GM18519 (cell line): ENCODE data around the gene SPINK9.

Experiments
- ATAC-seq: cut with Tn5 transposase; IDR thresholded peaks from one replicate; pipeline ENCODE4 v1.9.1; 2021; ENCODE audit warnings: mild to moderate bottlenecking, moderate library complexity; ENCODE audit not compliant: unreplicated experiment, low FRiP score

The SPINK9 gene

DNA sequence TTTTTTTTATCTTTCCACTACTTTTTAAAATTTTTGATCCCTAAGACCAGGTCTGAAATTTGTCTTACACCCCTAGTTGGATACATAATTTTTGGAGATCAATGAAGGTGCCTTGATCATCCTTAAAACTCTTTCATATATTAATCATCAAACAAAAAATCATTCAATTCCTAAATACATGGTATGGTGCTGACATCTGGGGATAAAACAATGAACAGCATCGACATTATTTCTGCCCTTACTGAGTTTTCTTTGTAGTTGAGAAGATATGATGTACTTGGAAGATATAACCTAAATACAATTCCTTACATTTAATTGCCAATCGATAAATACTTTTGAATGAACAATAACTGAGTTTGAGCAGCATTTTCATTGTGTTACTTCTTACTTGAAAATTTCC, 18.3 kb downstream of the SPINK9 start:
- no peak for ATAC-seq

DNA sequence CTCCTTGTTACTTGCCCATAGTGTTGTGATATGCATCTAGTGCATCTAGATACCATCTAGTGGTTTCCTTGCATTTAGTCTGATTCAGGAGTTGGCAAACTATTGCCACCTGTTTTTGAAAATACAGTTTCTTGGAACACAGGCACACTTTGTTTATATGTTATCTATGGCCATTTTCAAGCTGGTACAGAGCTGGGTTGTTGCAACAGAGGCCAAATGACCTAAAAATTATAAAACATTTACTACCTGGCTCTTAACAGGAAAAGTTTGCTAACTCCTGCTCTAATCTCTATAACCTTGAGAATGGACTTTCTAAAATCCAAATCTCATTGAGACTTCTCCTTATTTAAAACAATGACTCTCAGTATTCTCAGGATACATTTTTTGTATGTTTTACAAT, 29.0 kb downstream of the SPINK9 start:
- ATAC-seq: no peak

DNA sequence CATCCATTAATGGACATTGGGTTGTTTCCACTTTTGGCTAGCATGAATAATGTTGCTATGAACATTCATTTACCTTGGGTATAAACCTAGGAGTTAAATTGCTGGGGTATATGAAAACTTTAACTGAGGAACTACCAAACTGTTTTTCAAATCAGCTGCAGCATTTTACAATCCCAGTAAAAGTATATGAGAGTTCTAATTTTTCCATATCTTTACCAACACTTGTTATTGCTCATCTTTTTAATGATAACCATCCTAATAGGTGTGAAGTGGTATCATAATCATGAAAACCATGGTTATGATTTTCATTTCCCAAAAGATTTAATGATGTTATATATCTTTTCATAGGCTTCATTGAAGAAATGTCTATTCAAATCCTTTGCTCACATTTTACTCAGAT, 32.9 kb downstream of the SPINK9 start:
- no peak for ATAC-seq

DNA sequence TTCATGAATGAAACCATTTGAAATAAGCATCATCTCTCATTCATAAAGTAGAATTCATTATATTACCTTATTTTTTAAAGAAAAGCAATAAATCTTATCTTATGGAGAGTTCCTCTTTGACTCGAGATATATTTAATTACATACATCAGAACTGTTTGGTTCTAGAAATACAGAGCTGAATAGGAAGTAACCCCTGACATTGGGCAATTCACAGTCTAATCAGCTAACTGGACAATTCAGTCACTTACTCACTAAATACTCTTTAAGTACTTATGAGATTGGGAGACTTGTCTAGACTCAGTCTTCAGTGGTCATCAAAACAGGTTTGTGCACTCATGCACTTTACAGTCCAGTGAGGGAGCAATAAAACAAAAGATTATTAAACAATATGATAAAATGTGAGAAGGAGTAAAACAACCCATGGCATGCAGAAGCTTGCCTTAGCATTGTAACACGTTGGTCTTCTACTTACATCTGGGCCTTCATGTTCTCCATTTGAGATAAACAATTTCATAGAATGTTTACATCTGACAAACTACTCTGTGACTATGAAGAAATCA, 36.9 kb downstream of the SPINK9 start:
- ATAC-seq: no peak

DNA sequence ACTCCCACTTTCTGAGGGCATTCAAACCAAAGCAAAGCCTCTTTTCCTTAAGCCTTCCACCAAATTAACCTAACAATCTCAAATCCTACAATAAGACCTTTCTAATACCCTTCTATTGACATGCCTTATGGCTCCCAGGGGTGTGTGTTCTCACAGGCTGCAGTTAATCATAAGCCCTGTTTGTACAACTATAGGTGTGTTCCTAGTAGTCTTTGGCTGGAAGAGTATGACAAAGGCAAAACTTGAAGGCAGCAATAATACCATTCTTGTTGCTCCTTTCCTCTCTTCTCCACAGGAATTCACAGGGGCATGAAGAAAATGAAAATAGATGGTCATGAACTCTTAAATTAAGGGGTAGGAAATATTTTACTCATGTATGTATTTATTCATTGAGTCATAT, 37.5 kb downstream of the SPINK9 start:
- ATAC-seq: no peak

DNA sequence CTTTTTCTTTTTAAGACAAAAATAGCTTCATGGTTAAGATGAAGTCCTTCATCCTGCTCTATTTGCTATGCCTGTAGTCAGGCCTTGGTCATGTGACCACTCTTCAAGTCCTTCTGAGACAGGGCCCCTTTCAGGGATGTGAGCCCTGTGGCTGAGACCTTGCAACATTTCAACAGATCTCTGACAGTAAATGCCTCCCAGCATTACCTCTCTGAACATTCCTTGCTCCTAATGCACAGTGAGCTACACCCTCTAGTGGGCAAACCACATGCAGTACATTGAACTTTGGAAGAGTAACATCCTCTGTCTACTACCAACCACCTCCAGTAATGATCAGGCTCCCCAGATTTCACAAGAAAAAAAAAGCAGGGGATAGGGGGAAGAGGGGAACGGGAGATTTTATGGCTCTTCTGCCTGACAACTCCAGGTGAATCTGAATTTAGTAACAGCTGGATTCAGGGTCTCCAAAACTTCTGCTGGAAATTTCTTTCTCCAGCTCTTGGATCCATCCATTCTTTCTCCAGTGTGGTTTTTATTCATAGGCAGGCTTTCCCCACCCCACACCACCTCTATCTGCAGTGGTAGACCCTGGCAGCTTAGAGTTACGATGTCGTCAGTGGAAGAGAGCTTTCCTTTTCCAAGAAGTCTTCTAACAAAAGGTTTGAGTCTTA, 39.5 kb downstream of the SPINK9 start:
- peak; percentile 94 for ATAC-seq

DNA sequence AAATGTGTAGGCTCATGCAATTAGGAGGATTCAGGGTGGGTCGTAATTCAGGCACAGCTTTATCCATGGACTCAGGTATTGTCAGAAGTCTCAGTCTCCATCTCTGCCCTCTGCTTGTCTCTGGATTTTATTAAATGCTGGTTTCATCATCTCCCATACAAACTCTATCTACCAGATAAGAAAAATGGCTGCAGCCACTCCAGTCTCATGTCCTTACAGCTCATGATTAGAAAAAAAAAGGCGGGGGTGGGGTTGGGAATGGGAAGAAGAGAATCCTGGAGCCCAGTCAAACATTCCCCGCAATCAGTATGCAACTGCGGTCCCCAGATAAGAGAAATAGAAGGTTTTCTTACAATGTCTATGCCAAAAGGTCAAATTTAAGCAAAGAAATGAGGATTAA, 40.8 kb downstream of the SPINK9 start:
- no peak for ATAC-seq

DNA sequence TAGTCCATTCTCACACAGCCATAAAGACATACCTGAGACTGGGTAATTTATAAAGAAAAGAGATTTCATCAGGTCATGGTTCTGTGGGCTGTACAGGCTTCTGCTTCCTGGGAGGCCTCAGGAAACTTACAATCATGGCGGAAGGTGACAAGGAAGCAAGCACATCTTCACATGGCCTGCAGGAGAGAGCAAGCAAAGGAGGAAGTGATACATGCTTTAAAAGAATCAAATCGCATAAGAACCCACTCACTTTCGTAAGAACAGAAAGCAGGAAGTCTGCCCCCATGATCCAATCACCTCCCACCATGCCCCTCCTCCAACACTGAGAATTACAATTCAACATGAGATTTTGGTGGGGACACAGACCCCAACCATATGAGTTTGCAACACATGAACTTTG, 43.3 kb downstream of the SPINK9 start:
- no peak for ATAC-seq

DNA sequence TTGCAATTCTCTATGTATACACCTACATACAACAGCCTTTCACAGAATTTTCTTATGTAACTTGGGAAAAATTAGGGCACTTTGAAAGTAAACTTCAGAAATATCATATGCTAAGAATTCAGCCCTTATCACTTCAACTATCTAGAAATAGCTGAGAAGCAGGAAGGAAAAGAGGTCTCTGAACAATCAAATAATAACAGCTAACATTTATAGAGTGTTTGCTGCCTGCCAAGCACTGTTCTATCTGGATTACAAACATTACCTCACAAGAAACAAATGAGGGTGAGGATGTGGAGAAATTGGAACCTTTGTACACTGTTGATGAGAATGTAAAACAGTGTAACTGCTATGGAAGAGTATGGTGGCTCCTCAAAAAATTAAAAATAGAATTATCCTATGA, 44.0 kb downstream of the SPINK9 start:
- no peak for ATAC-seq

DNA sequence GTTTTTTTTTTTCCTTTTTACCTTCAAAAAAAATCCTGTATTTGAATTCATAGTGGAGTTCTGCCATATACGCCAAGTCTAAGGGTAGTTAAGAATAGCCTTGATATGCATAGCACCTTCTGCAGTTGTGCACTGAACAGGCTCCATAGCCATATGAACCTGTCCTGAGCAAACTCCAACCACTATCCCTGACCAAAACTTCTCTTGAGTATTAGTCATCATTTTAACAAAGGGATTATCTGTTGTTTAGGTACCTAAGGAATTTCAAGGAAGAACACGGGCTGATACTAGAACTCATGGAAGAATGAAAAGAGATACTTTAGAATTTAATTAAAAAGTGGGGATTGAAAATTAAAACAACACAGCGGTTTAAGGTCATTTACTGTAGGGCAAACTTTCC, 46.5 kb downstream of the SPINK9 start:
- ATAC-seq: no peak

DNA sequence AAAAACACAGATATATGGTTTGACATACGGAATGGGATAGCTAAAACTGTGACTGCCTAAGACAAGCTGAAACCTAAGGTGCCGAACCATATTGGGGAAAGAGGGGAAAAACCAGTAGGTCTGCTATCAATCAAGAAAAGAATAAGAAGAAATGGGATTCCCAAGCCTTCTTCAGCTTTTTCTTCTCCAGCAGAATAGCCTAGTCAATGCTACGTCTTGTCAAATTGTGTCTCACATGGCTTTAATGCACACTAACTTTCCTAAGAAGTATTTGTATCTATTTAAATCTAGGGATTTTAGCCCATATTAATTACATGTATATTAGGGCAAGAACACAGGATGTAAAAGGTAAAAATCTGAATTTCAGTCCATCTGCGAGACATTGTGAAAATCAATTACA, 47.6 kb downstream of the SPINK9 start:
- ATAC-seq: no peak

DNA sequence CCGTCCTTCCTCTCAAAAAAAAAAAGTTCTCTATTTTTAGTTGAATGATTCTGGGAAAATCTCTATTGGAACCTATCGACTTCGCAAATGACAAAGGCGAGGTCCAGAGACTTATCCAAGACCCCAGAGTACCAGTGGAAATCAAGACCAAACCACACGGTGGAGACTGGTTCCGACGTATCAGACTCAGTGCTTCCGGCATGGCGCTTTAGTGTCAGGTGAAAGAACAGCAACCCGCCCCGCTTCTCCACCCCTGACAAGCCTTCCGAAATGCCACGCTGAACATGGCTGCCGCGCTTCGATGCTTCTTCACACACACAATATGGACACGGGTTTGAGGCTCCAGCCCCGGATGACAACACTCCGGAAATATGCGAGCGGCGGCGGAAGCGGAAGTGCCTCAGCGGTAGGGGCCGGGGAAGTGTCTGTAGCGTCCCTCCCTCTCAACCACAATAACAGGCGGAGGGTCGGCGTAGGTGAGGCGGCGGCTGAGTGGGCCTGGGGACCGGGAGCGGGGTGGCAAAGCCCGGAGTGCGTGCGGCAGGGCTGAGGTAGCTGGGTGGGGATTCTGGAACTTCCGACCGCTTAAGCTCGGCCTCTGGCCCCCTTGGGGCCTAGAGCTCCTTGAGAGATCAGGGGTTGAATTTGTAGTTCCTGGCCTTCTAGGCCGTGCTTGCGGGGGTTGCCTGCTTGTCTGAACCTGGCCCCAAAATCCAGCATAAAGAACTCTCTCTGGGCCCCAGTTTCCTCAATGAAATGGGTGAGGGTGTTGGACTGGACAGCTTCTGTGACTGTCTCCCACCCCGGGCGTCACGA, 48.4 kb downstream of the SPINK9 start, which contains the start of gene FBXO38:
Gene FBXO38 (plus strand): TSS at position 395 of the 816 bp plus-strand sequence. CDS start 10,819 bp downstream, outside the sequence.
- peak; percentile 98 for ATAC-seq

DNA sequence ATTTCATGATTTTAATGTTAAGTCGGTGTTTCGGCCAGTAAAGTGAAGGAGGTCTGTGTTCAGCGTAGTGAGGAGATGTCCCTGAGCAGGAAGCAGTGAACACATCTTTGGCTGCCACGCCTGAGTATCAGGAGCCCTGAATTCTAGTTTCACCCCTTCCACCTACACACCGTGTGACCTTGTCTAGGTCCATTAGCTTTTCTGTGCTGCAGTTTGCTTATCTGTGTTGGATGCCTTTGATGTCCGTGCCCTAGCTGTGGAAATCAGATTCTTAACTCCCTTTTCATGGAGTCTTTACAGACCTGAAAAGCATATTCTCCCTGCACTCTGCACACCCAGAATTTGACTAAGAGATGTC, 49.0 kb downstream of the SPINK9 start:
- ATAC-seq: peak; percentile 18

DNA sequence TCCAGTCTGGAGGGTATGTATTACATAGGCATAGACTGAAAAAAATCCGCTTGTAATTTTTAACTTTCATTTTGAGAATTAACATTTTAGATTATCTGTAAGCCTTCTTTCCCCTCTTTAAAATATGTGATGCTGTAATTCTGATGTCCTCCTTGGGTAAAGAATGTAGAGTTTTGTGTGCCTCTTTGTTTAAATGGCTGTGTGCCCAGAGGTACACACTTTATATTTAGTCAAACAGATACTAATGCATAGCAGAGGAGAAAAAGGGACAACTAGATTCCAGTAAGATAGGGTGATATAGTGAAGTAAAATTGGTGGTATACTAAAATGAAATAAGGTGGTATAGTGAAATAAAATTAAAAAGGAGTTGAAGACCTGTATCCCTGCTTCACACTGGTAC, 49.7 kb downstream of the SPINK9 start:
- ATAC-seq: no peak

DNA sequence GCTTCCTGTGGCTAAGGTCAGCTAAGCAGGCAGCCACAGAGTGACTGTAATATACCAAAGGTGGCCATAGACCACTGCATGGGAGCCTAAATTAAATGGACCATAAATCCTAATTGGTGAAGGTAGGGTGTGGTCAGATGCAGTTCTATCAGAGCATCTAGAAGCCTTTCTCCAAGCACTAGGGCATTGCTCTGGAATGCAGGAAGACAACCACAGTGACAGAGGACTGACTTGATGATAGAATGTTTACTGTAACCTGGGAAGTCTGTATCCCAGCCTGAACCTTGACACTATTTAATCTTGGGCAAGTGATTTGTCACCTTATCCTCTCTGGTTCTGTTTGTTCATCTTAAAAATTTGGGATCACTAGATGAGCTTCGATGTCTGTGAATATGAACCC, 50.7 kb downstream of the SPINK9 start:
- no peak for ATAC-seq

DNA sequence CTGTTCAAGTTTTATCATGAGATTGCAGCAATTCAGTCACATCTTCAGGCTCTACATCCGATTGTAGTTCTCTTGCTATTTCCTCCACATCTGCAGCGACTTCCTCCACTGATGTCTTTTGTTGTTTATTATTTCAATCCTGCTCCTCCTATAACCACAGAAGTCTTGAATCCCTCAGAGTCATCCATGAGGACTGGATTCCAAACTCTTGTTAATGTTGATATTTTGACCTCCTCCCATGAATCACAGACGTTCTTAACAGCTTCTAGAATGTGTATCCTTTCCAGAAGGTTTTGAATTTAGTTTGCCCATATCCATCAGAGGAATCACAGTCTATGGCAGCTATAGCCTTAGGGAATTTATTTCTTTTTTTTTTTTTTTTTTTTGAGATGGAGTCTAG, 52.0 kb downstream of the SPINK9 start:
- ATAC-seq: no peak

DNA sequence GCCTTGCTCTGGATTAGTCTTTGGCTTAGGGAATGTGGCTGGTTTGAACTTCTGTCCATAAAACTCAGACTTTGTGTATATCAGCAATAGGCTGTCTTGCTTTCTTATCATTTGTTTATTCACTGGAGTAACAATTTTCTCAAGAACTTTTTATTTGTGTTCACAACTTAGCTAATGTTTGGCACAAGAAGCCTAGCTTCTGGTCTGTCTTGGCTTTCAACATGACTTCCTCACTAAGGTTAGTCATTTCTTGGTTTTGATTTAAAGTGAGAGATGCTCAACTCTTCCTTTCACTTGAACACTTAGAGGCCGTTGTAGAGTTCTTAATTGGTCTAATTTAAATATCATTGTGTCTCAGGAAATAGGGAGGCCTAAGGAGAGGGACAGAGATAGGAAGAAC, 53.3 kb downstream of the SPINK9 start:
- no peak for ATAC-seq
